Suprapubic skin (tissue), 4 donors: ENCODE results near the gene IQCN. TPM values are rescaled to one million over a fixed set of nuclear protein-coding genes. Genes with fewer than 3 reads are reported as not detected.

Experiments used
- DNase-seq, 2 donors: peaks; one replicate each; pipeline ENCODE4 v3.0.0-alpha.2; 2019; ENCODE audit warnings: low spot score in 2 of 2
- H3K27ac ChIP-seq: fragments of 200-600 bp; sonication (generic); one replicate; pipeline ENCODE4 v1.5.1; 2019
- H3K27me3 ChIP-seq: fragments of 200-600 bp; sonication (generic); one replicate; pipeline ENCODE4 v1.5.1; 2019
- H3K36me3 ChIP-seq: fragments of 200-600 bp; sonication (generic); one replicate; pipeline ENCODE4 v1.5.1; 2019
- H3K4me1 ChIP-seq: fragments of 200-600 bp; sonication (generic); one replicate; pipeline ENCODE4 v1.5.1; 2019
- H3K4me3 ChIP-seq: fragments of 200-600 bp; sonication (generic); one replicate; pipeline ENCODE4 v1.5.1; 2019; ENCODE audit warnings: mild to moderate bottlenecking
- H3K9me3 ChIP-seq: fragments of 200-600 bp; sonication (generic); one replicate; pipeline ENCODE4 v1.5.1; 2019
- CTCF ChIP-seq, 2 donors: fragments of 200-600 bp in 1 of 2; fragments of 450-650 bp in 1 of 2; sonication (generic) in 1 of 2; IDR thresholded peaks; one replicate each; pipeline ENCODE4 v1.5.1; 2016 to 2019; ENCODE audit warnings: antibody characterized with exemption in 2 of 2, mild to moderate bottlenecking in 1 of 2, moderate library complexity in 1 of 2
- EP300 ChIP-seq: sonication (generic); formaldehyde crosslinking; IDR thresholded peaks from one replicate; pipeline ENCODE4 v1.6.1; 2017; ENCODE audit warnings: antibody characterized with exemption
- POLR2A ChIP-seq, 2 donors: fragments of 450-650 bp; IDR thresholded peaks; one replicate each; pipeline ENCODE4 v1.6.1; 2017; ENCODE audit warnings: antibody characterized with exemption in 2 of 2, mild to moderate bottlenecking in 2 of 2, moderate library complexity in 2 of 2
- POLR2AphosphoS5 ChIP-seq, 3 donors: sonication (generic); formaldehyde crosslinking; IDR thresholded peaks; one replicate each; pipeline ENCODE4 v1.6.1; 2017; ENCODE audit warnings: antibody characterized with exemption in 3 of 3
- WGBS: methylation state at CpG from one replicate; pipeline ENCODE4 v1.1.5; 2018; 5-methylcytosine and 5-hydroxymethylcytosine counted together
- total RNA-seq, 4 donors: library from RNA; depleted of rRNA; stranded (reverse); fragments of >200 nt; gene quantifications; one replicate each; pipeline ENCODE4 v1.1.0, GENCODE V29; 2016

Gene IQCN
- total RNA-seq, 4 donors from 2014 or later: 8.1 to 27.6 (median 13.6) TPM

GRCh38 chr19:18249834-18250233, 24.4 kb downstream of the IQCN start:
- no peaks in the 10 kb centered on the region for H3K9me3 ChIP-seq
- no peak overlapping the region for H3K27ac ChIP-seq
- no peak for DNase-seq
- peaks cover 11% of the 10 kb centered on the region for H3K4me1 ChIP-seq
- H3K36me3 ChIP-seq: no peaks in the 10 kb centered on the region
- TF ChIP-seq EP300 (no peak), POLR2AphosphoS5 (IDR thresholded peaks at IDR 0.05) (no peak), CTCF (IDR thresholded peaks at IDR 0.05) (no peak), POLR2A (IDR thresholded peaks at IDR 0.05) (no peak)
- H3K4me3 ChIP-seq: no peak overlapping the region
- H3K27me3 ChIP-seq: peaks cover 8% of the 10 kb centered on the region
- 84% methylated on average over 5 of the region's 5 CpGs for WGBS

- no peak for DNase-seq
- H3K4me3 ChIP-seq: no peak overlapping the region
- no peaks in the 10 kb centered on the region for H3K36me3 ChIP-seq
- H3K9me3 ChIP-seq: no peaks in the 10 kb centered on the region
- WGBS: 79% methylated on average over 6 of the region's 7 CpGs
- H3K27ac ChIP-seq: no peak overlapping the region
- peaks cover 8% of the 10 kb centered on the region for H3K27me3 ChIP-seq
- no peak for TF ChIP-seq POLR2AphosphoS5 (IDR thresholded peaks at IDR 0.05)
- TF ChIP-seq POLR2A (IDR thresholded peaks at IDR 0.05): no peak
- no peak for TF ChIP-seq CTCF (IDR thresholded peaks at IDR 0.05)
- no peak for TF ChIP-seq EP300
- H3K4me1 ChIP-seq: no peaks in the 10 kb centered on the region
Observed at GRCh38 chr19:18245297-18245696, 29.0 kb downstream of the IQCN start.

GRCh38 chr19:18239303-18239702, 34.9 kb downstream of the IQCN start:
- H3K4me1 ChIP-seq: no peaks in the 10 kb centered on the region
- no peak overlapping the region for H3K4me3 ChIP-seq
- H3K27me3 ChIP-seq: peaks cover 33% of the 10 kb centered on the region
- no peak for TF ChIP-seq POLR2A (IDR thresholded peaks at IDR 0.05)
- TF ChIP-seq POLR2AphosphoS5 (IDR thresholded peaks at IDR 0.05): no peak
- TF ChIP-seq CTCF (IDR thresholded peaks at IDR 0.05): no peak
- TF ChIP-seq EP300: no peak
- no peak overlapping the region for H3K27ac ChIP-seq
- WGBS: 31% methylated on average over 12 of the region's 12 CpGs
- no peaks in the 10 kb centered on the region for H3K9me3 ChIP-seq
- no peaks in the 10 kb centered on the region for H3K36me3 ChIP-seq
- no peak for DNase-seq

GRCh38 chr19:18234194-18234593, 40.1 kb downstream of the IQCN start:
- Histone ChIP-seq H3K9me3 (no peaks in the 10 kb centered on the region), H3K27me3 (peaks cover 66% of the 10 kb centered on the region), H3K4me1 (peaks cover 8% of the 10 kb centered on the region), H3K4me3 (no peak overlapping the region), H3K27ac (no peak overlapping the region), H3K36me3 (no peaks in the 10 kb centered on the region)
- WGBS: 17% methylated on average over 5 of the region's 6 CpGs
- TF ChIP-seq POLR2AphosphoS5 (IDR thresholded peaks at IDR 0.05): no peak
- no peak for TF ChIP-seq POLR2A (IDR thresholded peaks at IDR 0.05)
- no peak for TF ChIP-seq EP300
- TF ChIP-seq CTCF (IDR thresholded peaks at IDR 0.05): no peak
- DNase-seq: no peak

GRCh38 chr19:18233224-18233825, 40.9 kb downstream of the IQCN start:
- no peaks in the 10 kb centered on the region for H3K9me3 ChIP-seq
- TF ChIP-seq EP300 (no peak), POLR2AphosphoS5 (IDR thresholded peaks at IDR 0.05) (no peak)
- H3K4me3 ChIP-seq: no peak overlapping the region
- no peak overlapping the region for H3K27ac ChIP-seq
- H3K4me1 ChIP-seq: peaks cover 8% of the 10 kb centered on the region
- H3K27me3 ChIP-seq: peaks cover 73% of the 10 kb centered on the region
- H3K36me3 ChIP-seq: no peaks in the 10 kb centered on the region
- no peak for DNase-seq
- WGBS: 22% methylated on average over 34 of the region's 37 CpGs
